HepG2 (cell line): ENCODE results near the gene DUS2. TPM values are rescaled to one million over a fixed set of nuclear protein-coding genes. Genes with fewer than 3 reads are reported as not detected.

Source experiments
- CHCHD3 ChIP-seq: sonication (generic); formaldehyde crosslinking; IDR thresholded peaks from 2 replicates; pipeline ENCODE4 v1.8.0; 2022; ENCODE audit warnings: mild to moderate bottlenecking, missing genetic modification reagents, moderate library complexity
- ERF ChIP-seq: IDR thresholded peaks from 2 replicates; pipeline ENCODE4 v1.6.1; 2018; ENCODE audit warnings: missing biosample characterization, missing genetic modification reagents
- FOXA3 ChIP-seq: IDR thresholded peaks from 2 replicates; pipeline ENCODE4 v1.6.1; 2016; ENCODE audit warnings: missing genetic modification reagents, missing compliant biosample characterization
- HMGA1 ChIP-seq: sonication (generic); formaldehyde crosslinking; conservative IDR thresholded peaks from 2 replicates; pipeline ENCODE4 v1.4.0; 2020; ENCODE audit warnings: missing genetic modification reagents
- POGZ ChIP-seq: sonication (generic); formaldehyde crosslinking; IDR thresholded peaks from 2 replicates; pipeline ENCODE4 v1.4.0; 2020; ENCODE audit warnings: mild to moderate bottlenecking, missing genetic modification reagents
- SETDB1 ChIP-seq: sonication (generic); formaldehyde crosslinking; IDR thresholded peaks from 2 replicates; pipeline ENCODE4 v1.5.1; 2020; ENCODE audit warnings: missing genetic modification reagents, mild to moderate bottlenecking, borderline replicate concordance
- ZBTB1 ChIP-seq: sonication (generic); formaldehyde crosslinking; IDR thresholded peaks from 2 replicates; pipeline ENCODE4 v1.4.0; 2020; ENCODE audit warnings: missing genetic modification reagents, borderline replicate concordance
- ZMYM4 ChIP-seq: sonication (generic); formaldehyde crosslinking; IDR thresholded peaks from 2 replicates; pipeline ENCODE4 v1.8.1; 2023; ENCODE audit warnings: mild to moderate bottlenecking, missing genetic modification reagents
- ZNF367 ChIP-seq: sonication (generic); formaldehyde crosslinking; IDR thresholded peaks from 2 replicates; pipeline ENCODE4 v1.4.0; 2020; ENCODE audit warnings: missing genetic modification reagents, borderline replicate concordance
- ZNF512 ChIP-seq: sonication (generic); formaldehyde crosslinking; IDR thresholded peaks from 2 replicates; pipeline ENCODE4 v1.4.0; 2020; ENCODE audit warnings: mild to moderate bottlenecking, missing genetic modification reagents
- ZNF704 ChIP-seq: sonication (generic); formaldehyde crosslinking; IDR thresholded peaks from 2 replicates; pipeline ENCODE4 v1.8.1; 2023; ENCODE audit warnings: mild to moderate bottlenecking, inconsistent platforms, moderate library complexity, missing genetic modification reagents, borderline replicate concordance
- ZNF713 ChIP-seq: sonication (generic); formaldehyde crosslinking; IDR thresholded peaks from 2 replicates; pipeline ENCODE4 v1.4.0; 2020; ENCODE audit warnings: mild to moderate bottlenecking, missing genetic modification reagents
- ZNF737 ChIP-seq: sonication (generic); formaldehyde crosslinking; IDR thresholded peaks from 2 replicates; pipeline ENCODE4 v1.5.0; 2020; ENCODE audit warnings: missing genetic modification reagents, mild to moderate bottlenecking, borderline replicate concordance
- polyA plus RNA-seq, 8 experiments: library from polyadenylated mRNA; depleted of rRNA in 3 of 8; stranded (reverse) in 7 of 8; unstranded in 1 of 8; fragments of >200 nt; fragmentation: Illumina TruSeq in 4 of 8; extraction: Trizol in 4 of 8; gene quantifications; 2 replicates each; pipeline versions ENCODE4 v1.2.1 to v1.2.3, GENCODE V29; 2011 to 2016; ENCODE audit warnings: low read depth in 4 of 8, missing spikeins in 1 of 8, mixed read lengths in 1 of 8; ENCODE audit not compliant: insufficient read depth in 1 of 8
- total RNA-seq, 5 experiments: library from RNA; depleted of rRNA; stranded (reverse); fragments of >200 nt; fragmentation: Illumina TruSeq; extraction: Trizol; gene quantifications; 2 replicates each; pipeline ENCODE4 v1.2.3, GENCODE V29; 2016; ENCODE audit warnings: low read depth in 1 of 5
- TF ChIP-seq, protein P1 (sequence below): IDR thresholded peaks from 2 replicates; pipeline ENCODE4 v1.6.1; 2016; ENCODE audit warnings: missing compliant biosample characterization, missing genetic modification reagents, borderline replicate concordance
- TF ChIP-seq, protein P2 (sequence below): sonication (generic); formaldehyde crosslinking; IDR thresholded peaks from 2 replicates; pipeline ENCODE4 v1.5.1; 2020; ENCODE audit warnings: missing genetic modification reagents, mild to moderate bottlenecking, borderline replicate concordance
- TF ChIP-seq, protein P3 (sequence below): sonication (generic); formaldehyde crosslinking; IDR thresholded peaks from 2 replicates; pipeline ENCODE4 v1.9.0; 2021; ENCODE audit warnings: missing genetic modification reagents, borderline replicate concordance
- TF ChIP-seq, protein P4 (sequence below): sonication (generic); formaldehyde crosslinking; IDR thresholded peaks from 2 replicates; pipeline ENCODE4 v1.8.0; 2022; ENCODE audit warnings: missing genetic modification reagents, mild to moderate bottlenecking, moderate library complexity, borderline replicate concordance

Gene DUS2
- total and polyA plus RNA-seq, 2 of the 13 experiments (the other 11 are each of a cell fraction or from before 2014, with no cell fraction given): 17.8 to 25.1 TPM

DNA sequence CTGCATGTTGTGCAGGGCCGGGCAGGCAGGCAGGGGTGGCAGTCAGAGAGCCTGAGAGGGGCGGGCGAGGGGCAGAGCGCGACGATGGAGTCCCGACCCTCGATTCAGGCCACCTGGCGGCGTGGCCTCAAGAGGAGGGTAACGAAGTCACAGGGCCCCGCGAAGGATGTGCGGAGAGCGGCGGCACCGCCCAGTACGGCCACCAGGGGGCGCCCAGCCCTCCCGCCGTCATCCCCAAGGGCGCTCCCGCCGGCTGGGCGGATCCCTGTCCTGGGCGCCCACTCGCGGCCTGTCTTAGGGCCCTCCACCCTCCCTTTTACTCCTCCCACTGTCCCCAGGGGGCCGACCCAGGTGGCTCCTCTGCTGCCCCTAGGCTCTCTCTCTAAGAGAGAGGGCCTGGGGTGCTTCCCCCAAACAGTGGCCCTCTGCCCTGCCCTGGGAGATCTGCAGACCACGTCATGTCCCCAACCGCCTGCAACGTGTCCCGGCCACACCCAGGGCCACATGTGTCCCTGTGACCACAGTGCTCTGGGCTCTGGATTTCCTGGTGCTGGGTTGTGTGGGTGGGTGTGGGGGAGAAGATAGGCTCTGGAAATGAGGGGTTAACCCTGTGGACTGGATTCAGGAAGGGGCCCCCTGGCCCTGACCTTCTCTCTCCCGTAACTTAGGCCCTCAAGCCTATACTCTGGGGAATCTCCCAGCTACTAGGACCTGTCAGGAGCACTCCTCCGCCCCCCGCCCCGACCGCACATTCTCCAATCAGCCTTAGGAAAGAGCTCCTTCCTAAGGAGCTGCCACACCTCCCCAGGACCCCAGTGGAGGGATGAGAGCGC is 29.7 kb upstream of the DUS2 start (continued):
- TF ChIP-seq, protein P1, sequence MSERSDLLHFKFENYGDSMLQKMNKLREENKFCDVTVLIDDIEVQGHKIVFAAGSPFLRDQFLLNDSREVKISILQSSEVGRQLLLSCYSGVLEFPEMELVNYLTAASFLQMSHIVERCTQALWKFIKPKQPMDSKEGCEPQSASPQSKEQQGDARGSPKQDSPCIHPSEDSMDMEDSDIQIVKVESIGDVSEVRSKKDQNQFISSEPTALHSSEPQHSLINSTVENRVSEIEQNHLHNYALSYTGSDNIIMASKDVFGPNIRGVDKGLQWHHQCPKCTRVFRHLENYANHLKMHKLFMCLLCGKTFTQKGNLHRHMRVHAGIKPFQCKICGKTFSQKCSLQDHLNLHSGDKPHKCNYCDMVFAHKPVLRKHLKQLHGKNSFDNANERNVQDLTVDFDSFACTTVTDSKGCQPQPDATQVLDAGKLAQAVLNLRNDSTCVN (CRISPR knock-in tag): no peak; the same call in 1 of the 2 replicates
- TF ChIP-seq POGZ (CRISPR knock-in tag) (no peak), FOXA3 (CRISPR knock-in tag) (no peak; the same call in 1 of the 2 replicates), ZNF367 (CRISPR knock-in tag) (no peak), ZBTB1 (CRISPR knock-in tag) (no peak), ZNF704 (peak; percentile 60; the same call in 1 of the 2 replicates), CHCHD3 (CRISPR knock-in tag) (0 out of 2 replicates have a peak, but pooled peaks have one; percentile 68), HMGA1 (CRISPR knock-in tag) (no peak), ZNF737 (CRISPR knock-in tag) (no peak), ZMYM4 (peak; percentile 67; the same call in 1 of the 2 replicates), ERF (CRISPR knock-in tag) (peak; percentile 89), ZNF713 (CRISPR knock-in tag) (0 out of 2 replicates have a peak, but pooled peaks have one; percentile 8), ZNF512 (CRISPR knock-in tag) (no peak), SETDB1 (no peak)
- TF ChIP-seq, protein P2, sequence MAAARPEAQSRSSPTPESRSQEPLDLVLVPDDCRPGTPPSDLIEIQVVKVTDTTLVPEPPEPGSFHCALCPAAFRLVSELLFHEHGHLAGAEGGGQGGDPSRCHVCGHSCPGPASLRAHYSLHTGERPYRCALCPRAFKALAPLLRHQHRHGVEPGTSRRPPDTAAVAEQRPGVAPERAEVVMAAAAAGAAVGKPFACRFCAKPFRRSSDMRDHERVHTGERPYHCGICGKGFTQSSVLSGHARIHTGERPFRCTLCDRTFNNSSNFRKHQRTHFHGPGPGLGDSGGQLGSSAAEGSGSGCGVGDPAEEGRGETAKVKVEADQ: peak; percentile 77; the same call in 1 of the 2 replicates
- TF ChIP-seq, protein P3, sequence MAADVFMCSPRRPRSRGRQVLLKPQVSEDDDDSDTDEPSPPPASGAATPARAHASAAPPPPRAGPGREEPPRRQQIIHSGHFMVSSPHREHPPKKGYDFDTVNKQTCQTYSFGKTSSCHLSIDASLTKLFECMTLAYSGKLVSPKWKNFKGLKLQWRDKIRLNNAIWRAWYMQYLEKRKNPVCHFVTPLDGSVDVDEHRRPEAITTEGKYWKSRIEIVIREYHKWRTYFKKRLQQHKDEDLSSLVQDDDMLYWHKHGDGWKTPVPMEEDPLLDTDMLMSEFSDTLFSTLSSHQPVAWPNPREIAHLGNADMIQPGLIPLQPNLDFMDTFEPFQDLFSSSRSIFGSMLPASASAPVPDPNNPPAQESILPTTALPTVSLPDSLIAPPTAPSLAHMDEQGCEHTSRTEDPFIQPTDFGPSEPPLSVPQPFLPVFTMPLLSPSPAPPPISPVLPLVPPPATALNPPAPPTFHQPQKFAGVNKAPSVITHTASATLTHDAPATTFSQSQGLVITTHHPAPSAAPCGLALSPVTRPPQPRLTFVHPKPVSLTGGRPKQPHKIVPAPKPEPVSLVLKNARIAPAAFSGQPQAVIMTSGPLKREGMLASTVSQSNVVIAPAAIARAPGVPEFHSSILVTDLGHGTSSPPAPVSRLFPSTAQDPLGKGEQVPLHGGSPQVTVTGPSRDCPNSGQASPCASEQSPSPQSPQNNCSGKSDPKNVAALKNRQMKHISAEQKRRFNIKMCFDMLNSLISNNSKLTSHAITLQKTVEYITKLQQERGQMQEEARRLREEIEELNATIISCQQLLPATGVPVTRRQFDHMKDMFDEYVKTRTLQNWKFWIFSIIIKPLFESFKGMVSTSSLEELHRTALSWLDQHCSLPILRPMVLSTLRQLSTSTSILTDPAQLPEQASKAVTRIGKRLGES (CRISPR knock-in tag): no peak
- TF ChIP-seq, protein P4, sequence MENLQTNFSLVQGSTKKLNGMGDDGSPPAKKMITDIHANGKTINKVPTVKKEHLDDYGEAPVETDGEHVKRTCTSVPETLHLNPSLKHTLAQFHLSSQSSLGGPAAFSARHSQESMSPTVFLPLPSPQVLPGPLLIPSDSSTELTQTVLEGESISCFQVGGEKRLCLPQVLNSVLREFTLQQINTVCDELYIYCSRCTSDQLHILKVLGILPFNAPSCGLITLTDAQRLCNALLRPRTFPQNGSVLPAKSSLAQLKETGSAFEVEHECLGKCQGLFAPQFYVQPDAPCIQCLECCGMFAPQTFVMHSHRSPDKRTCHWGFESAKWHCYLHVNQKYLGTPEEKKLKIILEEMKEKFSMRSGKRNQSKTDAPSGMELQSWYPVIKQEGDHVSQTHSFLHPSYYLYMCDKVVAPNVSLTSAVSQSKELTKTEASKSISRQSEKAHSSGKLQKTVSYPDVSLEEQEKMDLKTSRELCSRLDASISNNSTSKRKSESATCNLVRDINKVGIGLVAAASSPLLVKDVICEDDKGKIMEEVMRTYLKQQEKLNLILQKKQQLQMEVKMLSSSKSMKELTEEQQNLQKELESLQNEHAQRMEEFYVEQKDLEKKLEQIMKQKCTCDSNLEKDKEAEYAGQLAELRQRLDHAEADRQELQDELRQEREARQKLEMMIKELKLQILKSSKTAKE (CRISPR knock-in tag): 0 out of 2 replicates have a peak, but pooled peaks have one; percentile 21
